ENCODE results near the gene IL10RB. TPM values are rescaled to one million over a fixed set of nuclear protein-coding genes. Genes with fewer than 3 reads are reported as not detected.

IL10RB gene
- total and polyA plus RNA-seq, 10 of the 15 experiments (the other 5 are each of a cell fraction or from before 2014, with no cell fraction given), result 15.0 to 55.1 (median 34.9) TPM

- 0 out of 2 replicates have a peak, but pooled peaks have one; percentile 37 for TF ChIP-seq ZNF687 (IDR thresholded peaks at IDR 0.05)
Observed at GRCh38 chr21:33266050-33266788, at the start of gene IL10RB (continued).

- DNase-seq (ENCODE audit: low read depth, low spot score), result no peak
- Histone ChIP-seq H3K4me2 (ENCODE audit: control insufficient read depth, insufficient read depth) (no peak overlapping the region; the same call in 1 of the 2 replicates), H3K4me1 (ENCODE audit: control insufficient read depth, insufficient read depth, low read length) (peaks cover 33% of the 10 kb centered on the region), H3K9me3 (replicated peaks; ENCODE audit: control insufficient read depth, insufficient read depth, low read length) (no peaks in the 10 kb centered on the region), H4K20me1 (ENCODE audit: control insufficient read depth, insufficient read depth) (no peaks in the 10 kb centered on the region), H2AFZ (ENCODE audit: control insufficient read depth, low read depth, low read length) (no peak overlapping the region), H3K4me3 (no peak overlapping the region), H3K79me2 (ENCODE audit: control insufficient read depth, insufficient read depth, low read length) (no peaks in the 10 kb centered on the region), H3K36me3 (ENCODE audit: control insufficient read depth in 2 of 2, insufficient read depth in 2 of 2, low read length in 1 of 2) (no peaks in the 10 kb centered on the region), H3K27ac (ENCODE audit: control insufficient read depth, insufficient read depth) (peak overlapping the region; percentile 99), H3K9ac (ENCODE audit: control insufficient read depth, insufficient read depth, low read length) (peak overlapping the region; percentile 76; the same call in 1 of the 2 replicates), H3K27me3 (replicated peaks in 1 of 2; ENCODE audit: control insufficient read depth in 2 of 2, insufficient read depth in 2 of 2, low read length in 1 of 2) (no peaks in the 10 kb centered on the region)
- intact Hi-C loops (cut with micrococcal nuclease; ENCODE audit: unreplicated experiment) (no loop called here), in situ Hi-C loops (cut with MboI) (no loop called here)
- TF ChIP-seq MLLT1 (IDR thresholded peaks at IDR 0.05) (0 out of 2 replicates have a peak, but pooled peaks have one; percentile 30), PKNOX1 (IDR thresholded peaks at IDR 0.05) (peak; percentile 62; the same call in 1 of the 2 replicates), HDAC6 (IDR thresholded peaks at IDR 0.05; ENCODE audit: unreplicated experiment) (no peak)
- ChIA-PET RAD21 (ENCODE audit: unreplicated experiment) (interaction anchor here (0.7 to 0.9 kb wide), 4 partner anchors 16 to 168 kb away, joined by 3 to 4 read pairs (median 3); partner anchors contain the start of gene IFNAR1), POLR2A (interaction anchor here (0.6 to 1.2 kb wide), 4 partner anchors 12 to 731 kb away, joined by 3 to 5 read pairs (median 4); no protein-coding TSS in a partner anchor), CTCF (interaction anchor here (0.7 to 0.9 kb wide), 4 partner anchors 15 to 229 kb away, joined by 3 to 4 read pairs (median 4); no protein-coding TSS in a partner anchor), SMC1A (ENCODE audit: uncharacterized antibody, unreplicated experiment) (interaction anchor here (0.5 to 1.2 kb wide), 3 partner anchors 12 to 230 kb away, joined by 3 to 5 read pairs (median 3); no protein-coding TSS in a partner anchor)
- WGBS (ENCODE audit: insufficient coverage, insufficient replicate concordance, low lambda C conversion rate, missing lambda C conversion rate), result 72% methylated on average over 2 of the region's 2 CpGs
- BruUV-seq (replicated peaks), result no TSS peak
- no peak for ATAC-seq
- FAIRE-seq, result no peak
Observed at GRCh38 chr21:33217138-33217520, 49.0 kb upstream of the IL10RB start.
